GM23338 (cell line): ENCODE results near the gene SNN.

Source experiments
- EZH2 ChIP-seq: fragments of 200-600 bp; sonication (generic); IDR thresholded peaks from one replicate; pipeline ENCODE4 v1.8.0; 2017; ENCODE audit warnings: antibody characterized with exemption, mild to moderate bottlenecking, low read depth; ENCODE audit not compliant: unreplicated experiment
- TF ChIP-seq, protein P1 (sequence below), 2 experiments: fragments of 200-600 bp in 1 of 2; sonication (generic) in 1 of 2; conservative IDR thresholded peaks; 2 replicates each; pipeline versions ENCODE4 v1.5.1 to v1.6.1; 2016 to 2017; ENCODE audit warnings: antibody characterized with exemption in 2 of 2, low read depth in 2 of 2, mild to moderate bottlenecking in 2 of 2, moderate library complexity in 1 of 2

- TF ChIP-seq, protein P1, sequence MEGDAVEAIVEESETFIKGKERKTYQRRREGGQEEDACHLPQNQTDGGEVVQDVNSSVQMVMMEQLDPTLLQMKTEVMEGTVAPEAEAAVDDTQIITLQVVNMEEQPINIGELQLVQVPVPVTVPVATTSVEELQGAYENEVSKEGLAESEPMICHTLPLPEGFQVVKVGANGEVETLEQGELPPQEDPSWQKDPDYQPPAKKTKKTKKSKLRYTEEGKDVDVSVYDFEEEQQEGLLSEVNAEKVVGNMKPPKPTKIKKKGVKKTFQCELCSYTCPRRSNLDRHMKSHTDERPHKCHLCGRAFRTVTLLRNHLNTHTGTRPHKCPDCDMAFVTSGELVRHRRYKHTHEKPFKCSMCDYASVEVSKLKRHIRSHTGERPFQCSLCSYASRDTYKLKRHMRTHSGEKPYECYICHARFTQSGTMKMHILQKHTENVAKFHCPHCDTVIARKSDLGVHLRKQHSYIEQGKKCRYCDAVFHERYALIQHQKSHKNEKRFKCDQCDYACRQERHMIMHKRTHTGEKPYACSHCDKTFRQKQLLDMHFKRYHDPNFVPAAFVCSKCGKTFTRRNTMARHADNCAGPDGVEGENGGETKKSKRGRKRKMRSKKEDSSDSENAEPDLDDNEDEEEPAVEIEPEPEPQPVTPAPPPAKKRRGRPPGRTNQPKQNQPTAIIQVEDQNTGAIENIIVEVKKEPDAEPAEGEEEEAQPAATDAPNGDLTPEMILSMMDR (conservative IDR thresholded peaks at IDR 0.05; ENCODE audit: low read depth in 2 of 2) = no peak
- TF ChIP-seq EZH2 = no peak
These were observed 48.9 kb upstream of the SNN start for GRCh38 chr16:11619327-11619851.
